OCI-LY3 (cell line): ENCODE measurements around the gene RSAD1.

ENCODE experiments used
- CTCF ChIP-seq: fragments of 200-600, 300-600 bp; sonication (generic); IDR thresholded peaks from 2 replicates; pipeline ENCODE4 v1.5.1; 2014; ENCODE audit warnings: antibody characterized with exemption, low read length, low read depth
- EZH2phosphoT487 ChIP-seq: fragments of 200-600 bp; shearing (Covaris generic); IDR thresholded peaks from 2 replicates; pipeline ENCODE4 v1.6.1; 2018; ENCODE audit warnings: antibody characterized with exemption, mixed run types, low read depth

GRCh38 chr17:50448643-50449042 is 30.0 kb upstream of the RSAD1 start:
- no peak for TF ChIP-seq CTCF
- no peak for TF ChIP-seq EZH2phosphoT487
